ENCODE measurements around the gene MINDY2. TPM values are rescaled to one million over a fixed set of nuclear protein-coding genes. Genes with fewer than 3 reads are reported as not detected.

Gene MINDY2
- total RNA-seq, 1 donor from 2014 or later = 25.0 TPM

- Histone ChIP-seq H3K4me1 (peaks cover 9% of the 10 kb centered on the region), H3K79me2 (ENCODE audit: low read depth) (peaks cover 100% of the 10 kb centered on the region), H4K20me1 (ENCODE audit: low read depth) (peaks cover 92% of the 10 kb centered on the region), H3F3A (ENCODE audit: low read depth) (no peaks in the 10 kb centered on the region), H3K36me3 (no peaks in the 10 kb centered on the region), H3K4me3 (no peak overlapping the region), H3K4me2 (no peak overlapping the region), H3K9ac (no peak overlapping the region), H3K27me3 (no peaks in the 10 kb centered on the region), H3K27ac (no peak overlapping the region), H2AFZ (replicated peaks) (no peak overlapping the region), H3K9me3 (ENCODE audit: low read depth) (no peaks in the 10 kb centered on the region)
- no peak for TF ChIP-seq EZH2phosphoT487 (IDR thresholded peaks at IDR 0.05)
- Mint-ChIP-seq H3K4me1 (peaks cover 14% of the 10 kb centered on the region), H3K4me3 (no peak overlapping the region), H3K9me3 (peaks cover 2% of the 10 kb centered on the region), H3K27ac (no peak overlapping the region), H3K36me3 (peaks cover 16% of the 10 kb centered on the region), H3K27me3 (ENCODE audit: insufficient read depth, low read depth) (no peaks in the 10 kb centered on the region)
- no peak for DNase-seq (ENCODE audit: low spot score)
Observed at GRCh38 chr15:58736018-58736643, 35.0 kb upstream of the MINDY2 start.

DNA sequence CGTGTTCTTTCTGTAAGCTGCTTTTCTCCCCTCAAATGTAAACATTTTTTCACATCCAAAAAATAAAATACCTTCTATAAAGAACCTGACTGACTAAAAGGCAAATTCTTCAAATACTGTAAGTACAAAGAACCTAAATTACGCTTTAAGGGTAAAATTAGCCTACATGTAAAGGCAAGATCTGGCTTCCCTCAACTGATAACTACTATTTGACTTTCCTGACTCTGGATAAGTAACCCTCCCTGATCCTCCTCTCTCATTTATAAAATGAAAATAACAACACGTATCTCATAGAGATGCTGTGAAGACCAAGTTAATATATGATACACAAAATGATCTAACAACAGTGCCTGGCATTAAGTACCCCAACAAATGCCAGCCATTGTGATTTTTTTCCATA is 33.8 kb upstream of the MINDY2 start:
- DNase-seq (ENCODE audit: low spot score) = no peak
- H3K4me3 Mint-ChIP-seq = no peak overlapping the region
- no peak overlapping the region for H3K27ac Mint-ChIP-seq
- H3K4me1 Mint-ChIP-seq = peaks cover 17% of the 10 kb centered on the region
- no peaks in the 10 kb centered on the region for H3K27me3 Mint-ChIP-seq (ENCODE audit: insufficient read depth, low read depth)
- peaks cover 93% of the 10 kb centered on the region for H4K20me1 ChIP-seq (ENCODE audit: low read depth)
- H3K9me3 Mint-ChIP-seq = peaks cover 2% of the 10 kb centered on the region
- H3K79me2 ChIP-seq (ENCODE audit: low read depth) = peaks cover 100% of the 10 kb centered on the region
- no peaks in the 10 kb centered on the region for H3K9me3 ChIP-seq (ENCODE audit: low read depth)
- no peaks in the 10 kb centered on the region for H3K27me3 ChIP-seq
- H3K4me1 ChIP-seq = peaks cover 9% of the 10 kb centered on the region
- no peak overlapping the region for H3K9ac ChIP-seq
- H3K27ac ChIP-seq = no peak overlapping the region
- H2AFZ ChIP-seq (replicated peaks) = no peak overlapping the region
- no peak overlapping the region for H3K4me2 ChIP-seq
- no peak overlapping the region for H3K4me3 ChIP-seq
- H3K36me3 ChIP-seq = no peaks in the 10 kb centered on the region
- H3K36me3 Mint-ChIP-seq = peaks cover 9% of the 10 kb centered on the region
- H3F3A ChIP-seq (ENCODE audit: low read depth) = no peaks in the 10 kb centered on the region
- TF ChIP-seq CTCF (IDR thresholded peaks at IDR 0.05) (no peak), EZH2phosphoT487 (IDR thresholded peaks at IDR 0.05) (no peak), EZH2 (IDR thresholded peaks at IDR 0.05) (no peak)

- Mint-ChIP-seq H3K36me3 (peaks cover 5% of the 10 kb centered on the region), H3K4me3 (no peak overlapping the region), H3K27me3 (ENCODE audit: insufficient read depth, low read depth) (no peaks in the 10 kb centered on the region), H3K9me3 (peaks cover 2% of the 10 kb centered on the region), H3K27ac (no peak overlapping the region), H3K4me1 (peaks cover 15% of the 10 kb centered on the region)
- Histone ChIP-seq H3K27ac (no peak overlapping the region), H3K27me3 (no peaks in the 10 kb centered on the region), H3K4me1 (peaks cover 9% of the 10 kb centered on the region), H4K20me1 (ENCODE audit: low read depth) (peaks cover 99% of the 10 kb centered on the region), H3K9me3 (ENCODE audit: low read depth) (no peaks in the 10 kb centered on the region), H3K79me2 (ENCODE audit: low read depth) (peaks cover 100% of the 10 kb centered on the region), H3K9ac (no peak overlapping the region), H3F3A (ENCODE audit: low read depth) (no peaks in the 10 kb centered on the region), H3K36me3 (no peaks in the 10 kb centered on the region), H3K4me2 (no peak overlapping the region), H2AFZ (replicated peaks) (no peak overlapping the region), H3K4me3 (no peak overlapping the region)
- no peak for DNase-seq (ENCODE audit: low spot score)
- TF ChIP-seq EZH2phosphoT487 (IDR thresholded peaks at IDR 0.05) = no peak
- TF ChIP-seq CTCF (IDR thresholded peaks at IDR 0.05) = no peak
- no peak for TF ChIP-seq EZH2 (IDR thresholded peaks at IDR 0.05)
Observed at GRCh38 chr15:58738046-58738707, 32.9 kb upstream of the MINDY2 start.

DNA sequence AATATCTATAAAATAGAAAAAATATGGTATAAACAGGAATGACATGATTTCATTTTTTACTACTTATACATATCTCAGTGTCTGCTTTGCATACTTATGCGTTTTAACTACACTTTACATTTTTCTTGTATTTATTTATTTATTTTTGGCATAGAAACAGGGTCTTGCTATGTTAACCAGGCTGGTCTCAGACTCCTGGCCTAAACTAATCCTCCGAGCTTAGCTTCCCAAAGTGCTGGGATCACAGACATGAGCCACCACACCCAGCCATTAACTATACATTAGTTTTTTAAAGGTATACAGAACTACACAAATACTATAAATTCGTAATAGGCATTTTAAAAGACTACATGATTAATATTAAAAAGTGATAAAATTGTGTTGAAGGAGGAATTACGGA is 30.7 kb upstream of the MINDY2 start:
- H3K27me3 Mint-ChIP-seq (ENCODE audit: insufficient read depth, low read depth) = no peaks in the 10 kb centered on the region
- no peak overlapping the region for H3K4me3 Mint-ChIP-seq
- H3K9me3 Mint-ChIP-seq = peaks cover 2% of the 10 kb centered on the region
- H4K20me1 ChIP-seq (ENCODE audit: low read depth) = peaks cover 98% of the 10 kb centered on the region
- H3K4me1 Mint-ChIP-seq = peaks cover 10% of the 10 kb centered on the region
- no peaks in the 10 kb centered on the region for H3K27me3 ChIP-seq
- H3F3A ChIP-seq (ENCODE audit: low read depth) = no peaks in the 10 kb centered on the region
- H3K9ac ChIP-seq = no peak overlapping the region
- peaks cover 100% of the 10 kb centered on the region for H3K79me2 ChIP-seq (ENCODE audit: low read depth)
- peaks cover 14% of the 10 kb centered on the region for H3K36me3 Mint-ChIP-seq
- DNase-seq (ENCODE audit: low spot score) = no peak
- no peak for TF ChIP-seq EZH2 (IDR thresholded peaks at IDR 0.05)
- TF ChIP-seq EZH2phosphoT487 (IDR thresholded peaks at IDR 0.05) = no peak
- TF ChIP-seq CTCF (IDR thresholded peaks at IDR 0.05) = no peak
- no peak overlapping the region for H3K27ac Mint-ChIP-seq
- no peak overlapping the region for H3K27ac ChIP-seq
- H2AFZ ChIP-seq (replicated peaks) = no peak overlapping the region
- no peaks in the 10 kb centered on the region for H3K9me3 ChIP-seq (ENCODE audit: low read depth)
- no peak overlapping the region for H3K4me2 ChIP-seq
- H3K4me1 ChIP-seq = peaks cover 9% of the 10 kb centered on the region
- no peak overlapping the region for H3K4me3 ChIP-seq
- H3K36me3 ChIP-seq = no peaks in the 10 kb centered on the region

Measured in neural progenitor cell (in vitro differentiated cells).